Stimulated activated CD8-positive, alpha-beta memory T cell treated with anti-CD3 and anti-CD28 coated beads, Interleukin-2, amount 100 ng/mL, for 48 hours (primary cell): ENCODE measurements around the gene CRYM.
"Not testable (repeated sequence)": the region's sequence is repeated elsewhere in the genome, so short reads cannot be mapped to it uniquely, and the experiment has no call there.

Experiments
- DNase-seq, 2 donors: peaks; one replicate each; pipeline ENCODE4 v3.0.0-alpha.2; 2020; ENCODE audit warnings: low read depth in 2 of 2

Gene CRYM

DNA sequence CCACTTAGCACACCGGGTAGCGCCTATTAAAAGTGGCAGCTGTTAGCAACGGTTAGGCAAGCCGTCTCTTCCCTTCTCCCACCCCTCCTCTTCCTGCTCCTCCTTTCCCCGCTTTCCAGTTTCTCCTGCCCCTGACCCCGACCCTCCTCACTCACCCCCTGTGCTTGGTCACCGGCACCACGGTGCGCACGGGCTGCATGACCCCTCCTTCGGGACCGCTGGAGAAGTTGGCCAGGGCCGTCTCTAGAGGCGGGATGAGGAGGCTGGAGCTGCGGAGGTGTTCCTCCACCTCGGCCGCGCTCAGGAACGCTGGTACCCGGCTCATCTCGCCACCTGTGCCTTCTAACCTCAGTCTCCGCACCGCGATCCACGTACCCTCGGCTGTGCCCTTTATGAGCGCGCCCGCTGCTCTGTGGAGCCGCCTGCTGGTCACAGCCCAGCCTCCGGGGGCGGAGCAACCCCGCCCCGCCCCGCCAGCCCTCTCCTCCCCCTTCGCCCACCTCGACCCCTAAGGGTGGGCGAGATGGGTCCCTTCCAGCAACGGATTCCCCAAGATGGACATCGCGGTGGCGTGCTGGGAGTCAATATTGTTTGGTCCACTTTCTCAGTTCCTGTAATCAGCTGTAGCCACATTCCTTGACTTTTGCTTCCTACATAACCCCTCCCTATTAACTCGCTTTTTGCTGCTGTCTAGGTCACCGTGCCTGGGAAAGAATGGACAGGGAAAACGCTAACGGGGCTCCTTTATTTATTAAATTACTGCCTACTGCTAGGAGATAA, at the start of gene CRYM:
Gene CRYM (minus strand): TSS at position 364 of the 780 bp plus-strand sequence. CDS start 39 bp downstream, at position 325.
- peak; percentile 26 to 33 for DNase-seq

DNA sequence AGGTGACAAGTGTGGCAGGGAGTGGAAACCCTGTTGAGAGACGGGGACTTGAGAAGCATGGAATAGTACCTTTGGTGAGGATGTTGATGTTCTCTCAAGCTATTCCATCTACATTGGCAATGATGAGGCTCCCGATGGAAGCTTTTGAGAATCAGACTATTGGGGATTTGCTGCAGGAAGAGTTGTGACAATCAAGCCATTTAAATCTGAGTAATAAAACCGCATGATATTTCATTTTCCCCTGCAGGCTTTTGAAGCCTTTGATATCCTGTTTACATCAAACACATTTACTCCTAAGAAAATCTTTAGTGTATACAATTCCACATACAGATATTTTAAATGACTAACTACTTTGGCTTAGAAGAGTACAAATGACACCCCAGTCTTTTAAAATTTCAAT, 49.0 kb upstream of the CRYM start:
- no peak for DNase-seq

DNA sequence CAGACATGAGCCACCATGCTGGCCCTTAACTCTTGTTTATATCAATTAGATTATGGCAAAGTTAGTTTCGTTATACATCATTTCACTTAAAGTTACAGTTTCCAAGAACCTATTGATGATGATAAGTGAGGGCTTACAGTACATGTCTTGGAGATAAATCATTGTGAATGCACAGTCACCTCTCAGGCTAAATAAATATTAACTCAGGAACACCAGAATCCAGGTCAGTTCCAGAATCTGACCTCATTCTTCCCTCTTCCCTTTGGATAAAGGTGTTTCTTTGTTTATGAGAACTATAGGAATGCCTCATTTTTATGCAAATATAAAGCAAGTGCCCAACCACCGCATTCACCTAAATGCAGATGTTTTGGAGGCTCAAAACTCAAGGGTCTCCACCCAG, 48.4 kb upstream of the CRYM start:
- DNase-seq, result no peak

DNA sequence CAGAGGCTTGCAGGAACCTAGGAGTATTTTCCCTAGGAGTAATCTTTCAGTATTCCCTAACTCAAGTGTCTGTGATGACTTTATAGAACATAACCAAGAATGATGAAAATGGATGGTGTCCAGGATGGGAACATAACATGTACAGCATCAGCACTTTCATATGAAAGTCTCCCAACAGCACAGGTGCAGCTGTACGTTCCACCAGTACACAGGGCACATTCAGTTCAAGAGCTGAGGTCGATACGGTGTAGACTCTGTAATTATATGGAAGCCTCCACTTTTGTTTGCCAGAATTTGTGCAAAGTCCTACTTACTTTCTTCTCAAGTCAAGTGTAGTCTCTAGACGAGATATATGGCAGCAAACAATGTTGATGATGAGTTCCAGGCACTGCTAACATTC, 46.2 kb upstream of the CRYM start:
- DNase-seq, result no peak

DNA sequence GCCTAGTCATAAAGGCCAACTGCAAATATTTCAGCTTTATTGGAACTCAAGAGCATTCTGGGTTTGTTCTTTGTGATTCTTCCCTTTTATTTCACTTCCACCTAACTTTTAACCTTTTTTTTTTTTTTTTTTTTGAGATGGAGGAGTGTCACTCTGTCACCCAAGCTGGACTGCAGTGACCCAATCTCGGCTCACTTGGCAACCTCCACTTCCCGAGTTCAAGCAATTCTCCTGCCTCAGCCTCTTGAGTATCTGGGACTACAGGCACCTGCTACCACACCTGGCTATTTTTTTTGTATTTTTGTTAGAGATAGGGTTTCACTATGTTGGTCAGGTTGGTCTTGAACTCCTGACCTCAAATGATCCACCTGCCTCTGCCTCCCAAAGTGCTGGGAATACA, 44.2 kb upstream of the CRYM start:
- not testable (repeated sequence) for DNase-seq

DNA sequence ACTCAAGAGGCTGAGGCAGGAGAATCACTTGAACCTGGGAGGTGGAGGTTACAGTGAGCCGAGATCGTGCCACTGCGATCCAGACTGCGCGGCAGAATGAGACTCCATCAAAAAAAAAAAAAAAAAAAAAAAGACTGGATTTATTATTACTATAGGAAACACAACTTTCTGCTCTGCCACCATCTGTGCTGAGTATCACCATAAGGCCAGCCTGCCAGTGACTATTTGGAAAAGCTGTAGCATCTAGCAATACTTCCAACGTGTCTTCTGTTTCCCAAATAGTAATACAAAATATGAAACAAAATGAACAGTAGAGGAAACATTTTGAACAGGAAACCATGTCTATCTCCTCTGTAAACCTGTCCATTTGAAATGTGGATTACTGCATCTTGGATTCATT, 43.6 kb upstream of the CRYM start:
- no peak for DNase-seq

DNA sequence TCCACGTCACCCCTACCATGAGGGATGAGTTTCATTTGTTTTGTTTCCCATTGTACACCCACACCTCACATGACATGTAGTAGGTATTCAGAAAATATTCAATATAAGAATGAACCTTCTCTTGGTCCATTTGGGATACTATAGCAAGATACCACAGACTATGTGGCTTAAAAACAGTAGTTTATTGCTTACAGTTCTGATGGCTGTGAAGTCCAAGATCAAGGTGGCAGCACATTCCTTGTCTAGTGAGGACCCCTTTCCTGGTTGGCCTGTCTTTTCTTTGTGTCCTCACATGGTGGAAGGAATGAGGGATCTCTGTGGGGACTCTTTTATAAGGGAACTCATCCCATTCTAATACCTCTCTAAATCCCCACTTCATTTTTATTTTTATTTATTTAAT, 36.2 kb upstream of the CRYM start:
- DNase-seq, result no peak

DNA sequence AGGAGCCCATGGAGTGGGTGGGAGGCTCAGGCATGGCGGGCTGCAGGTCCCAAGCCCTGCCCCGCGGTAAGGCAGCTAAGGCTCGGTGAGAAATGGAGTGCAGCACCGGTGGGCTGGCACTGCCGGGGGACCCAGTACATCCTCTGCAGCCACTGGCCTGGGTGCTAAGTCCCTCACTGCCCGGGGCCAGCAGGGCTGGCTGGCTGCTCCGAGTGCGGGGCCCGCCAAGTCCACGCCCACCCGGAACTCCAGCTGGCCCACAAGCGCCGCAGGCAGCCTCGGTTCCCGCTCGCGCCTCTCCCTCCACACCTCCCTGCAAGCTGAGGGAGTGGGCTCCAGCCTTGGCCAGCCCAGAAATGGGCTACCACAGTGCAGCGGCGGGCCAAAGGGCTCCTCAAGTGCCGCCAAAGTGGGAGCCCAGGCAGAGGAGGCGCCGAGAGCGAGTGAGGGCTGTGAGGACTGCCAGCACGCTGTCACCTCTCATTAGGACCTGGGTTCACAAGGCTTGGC, 34.8 kb upstream of the CRYM start:
- not testable (repeated sequence) for DNase-seq

DNA sequence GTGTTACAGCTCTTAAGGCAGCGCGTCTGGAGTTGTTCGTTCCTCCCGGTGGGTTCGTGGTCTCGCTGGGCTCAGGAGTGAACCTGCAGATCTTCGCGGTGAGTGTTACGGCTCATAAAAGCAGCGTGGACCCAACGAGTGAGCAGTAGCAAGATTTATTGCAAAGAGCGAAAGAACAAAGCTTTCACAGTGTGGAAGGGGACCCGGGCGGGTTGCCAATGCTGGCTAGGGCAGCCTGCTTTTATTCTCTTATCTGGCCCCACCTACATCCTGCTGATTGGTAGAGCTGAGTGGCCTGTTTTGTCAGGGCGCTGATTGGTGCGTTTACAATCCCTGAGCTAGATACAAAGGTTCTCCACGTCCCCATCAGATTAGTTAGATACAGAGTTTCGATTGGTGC, 34.0 kb upstream of the CRYM start:
- DNase-seq, result not testable (repeated sequence)

DNA sequence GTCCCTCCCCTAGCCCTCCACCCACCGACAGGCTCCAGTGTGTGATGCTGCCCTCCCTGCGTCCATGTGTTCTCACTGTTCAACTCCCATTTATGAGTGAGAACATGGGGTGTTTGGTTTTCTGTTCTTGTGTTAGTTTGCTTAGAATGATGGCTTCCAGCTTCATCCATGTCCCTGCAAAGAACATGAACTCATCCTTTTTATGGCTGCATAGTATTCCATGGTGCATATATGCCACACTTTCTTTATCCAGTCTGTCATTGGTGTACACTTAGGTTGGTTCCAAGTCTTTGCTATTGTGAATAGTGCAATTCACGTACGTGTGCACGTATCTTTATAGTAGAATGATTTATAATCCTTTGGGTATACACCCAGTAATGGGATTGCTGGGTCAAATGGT, 28.6 kb upstream of the CRYM start:
- not testable (repeated sequence) for DNase-seq

DNA sequence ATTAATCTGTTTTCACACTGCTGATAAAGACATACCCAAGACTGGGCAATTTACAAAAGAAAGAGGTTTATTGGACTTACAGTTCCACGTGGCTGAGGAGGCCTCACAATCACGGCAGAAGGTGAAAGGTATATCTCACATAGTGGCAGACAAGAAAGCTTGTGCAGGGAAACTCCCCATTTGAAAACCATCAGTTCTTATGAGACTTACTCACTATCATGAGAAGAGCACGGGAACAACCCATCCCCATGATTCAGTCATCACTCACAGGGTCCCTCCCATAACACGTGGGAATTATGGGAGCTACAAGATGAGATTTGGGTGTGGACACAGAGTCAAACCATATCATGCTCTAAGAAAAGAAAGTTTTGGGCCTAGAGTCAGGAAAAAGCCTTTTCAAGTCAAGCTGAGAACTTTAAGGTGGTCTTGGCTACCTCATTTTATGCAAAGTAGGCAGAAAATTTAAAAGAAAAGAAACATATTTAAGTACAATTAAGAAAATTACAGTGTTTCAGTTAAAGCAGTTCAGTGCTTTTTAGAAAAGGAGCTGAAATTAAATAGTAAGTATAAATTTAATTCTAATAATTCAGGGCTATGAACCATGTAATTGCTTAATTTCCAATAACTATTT, 24.9 kb upstream of the CRYM start:
- DNase-seq, result no peak

DNA sequence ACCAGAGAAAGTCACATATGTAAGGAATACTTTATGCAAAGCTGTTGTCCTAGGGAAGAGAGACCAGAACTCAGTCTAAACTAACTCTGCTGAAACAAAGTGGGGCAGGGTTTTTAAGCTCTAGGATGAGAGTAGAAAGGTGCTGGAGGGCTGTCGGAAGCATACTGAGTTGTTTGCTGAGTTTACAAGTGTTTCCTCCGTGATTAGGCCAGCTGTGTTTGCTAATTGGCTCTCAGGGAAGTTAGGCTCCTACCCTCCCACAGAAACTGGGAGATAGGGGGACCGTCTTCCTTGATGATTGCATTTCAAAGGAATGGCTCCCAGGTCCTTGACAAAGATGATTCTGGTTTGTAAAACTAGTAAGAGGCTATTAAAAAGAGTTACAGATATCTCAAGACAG, 24.4 kb upstream of the CRYM start:
- no peak for DNase-seq

DNA sequence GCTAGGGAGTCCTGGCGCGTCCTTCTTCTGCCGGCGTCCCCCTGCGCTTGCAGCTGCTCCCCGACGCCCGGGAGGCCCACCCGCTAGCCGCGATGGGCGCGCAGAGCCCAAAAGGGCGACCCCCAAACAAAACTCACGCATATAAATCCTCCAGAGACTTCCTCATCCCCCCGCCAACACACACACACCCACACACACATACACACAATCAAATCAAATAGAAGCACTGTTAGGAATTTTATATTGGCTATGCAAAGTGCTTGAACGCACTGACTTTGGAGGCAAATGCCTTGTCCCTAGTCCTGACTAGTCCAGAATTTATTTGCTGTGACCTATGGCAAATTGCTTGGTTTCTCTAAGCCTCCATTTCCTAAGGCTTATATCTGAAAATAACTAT, 23.8 kb upstream of the CRYM start:
- no peak for DNase-seq

DNA sequence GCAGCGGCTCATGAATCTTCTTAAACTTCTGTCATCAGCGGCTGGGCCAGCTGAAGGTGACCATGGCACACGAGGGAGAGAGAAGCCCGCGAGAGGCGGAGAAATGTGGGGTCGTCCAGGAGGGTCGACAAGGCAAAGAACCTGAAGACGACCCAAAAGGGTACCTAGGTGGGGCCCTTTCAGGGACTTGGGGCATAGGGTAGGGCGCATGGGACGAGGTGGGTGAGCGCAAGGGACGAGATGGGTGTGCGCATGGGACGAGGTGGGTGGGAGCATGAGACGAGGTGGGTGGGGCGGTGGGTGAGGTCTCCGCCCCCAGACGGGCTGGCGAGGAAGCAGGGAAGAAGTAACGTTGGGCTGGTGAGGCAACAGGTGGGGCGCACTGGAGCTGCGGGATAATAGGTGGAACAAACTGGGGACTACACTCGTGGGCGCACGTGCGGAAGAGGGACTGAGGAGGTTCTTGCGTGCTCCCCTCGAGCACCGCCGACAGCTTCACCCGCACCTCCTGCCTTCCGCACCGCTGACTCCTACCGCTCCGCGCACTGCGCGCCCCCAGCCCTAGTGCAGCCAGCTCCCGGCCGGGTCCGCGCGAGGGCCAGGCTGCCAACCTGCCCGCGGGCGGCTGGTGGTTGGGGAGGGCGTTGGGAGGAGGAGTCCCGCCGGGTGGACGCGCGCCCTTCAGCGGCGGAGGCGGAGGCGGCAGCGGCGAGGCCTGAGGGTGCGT, 23.2 kb upstream of the CRYM start:
- peak; percentile 27 to 30 for DNase-seq

DNA sequence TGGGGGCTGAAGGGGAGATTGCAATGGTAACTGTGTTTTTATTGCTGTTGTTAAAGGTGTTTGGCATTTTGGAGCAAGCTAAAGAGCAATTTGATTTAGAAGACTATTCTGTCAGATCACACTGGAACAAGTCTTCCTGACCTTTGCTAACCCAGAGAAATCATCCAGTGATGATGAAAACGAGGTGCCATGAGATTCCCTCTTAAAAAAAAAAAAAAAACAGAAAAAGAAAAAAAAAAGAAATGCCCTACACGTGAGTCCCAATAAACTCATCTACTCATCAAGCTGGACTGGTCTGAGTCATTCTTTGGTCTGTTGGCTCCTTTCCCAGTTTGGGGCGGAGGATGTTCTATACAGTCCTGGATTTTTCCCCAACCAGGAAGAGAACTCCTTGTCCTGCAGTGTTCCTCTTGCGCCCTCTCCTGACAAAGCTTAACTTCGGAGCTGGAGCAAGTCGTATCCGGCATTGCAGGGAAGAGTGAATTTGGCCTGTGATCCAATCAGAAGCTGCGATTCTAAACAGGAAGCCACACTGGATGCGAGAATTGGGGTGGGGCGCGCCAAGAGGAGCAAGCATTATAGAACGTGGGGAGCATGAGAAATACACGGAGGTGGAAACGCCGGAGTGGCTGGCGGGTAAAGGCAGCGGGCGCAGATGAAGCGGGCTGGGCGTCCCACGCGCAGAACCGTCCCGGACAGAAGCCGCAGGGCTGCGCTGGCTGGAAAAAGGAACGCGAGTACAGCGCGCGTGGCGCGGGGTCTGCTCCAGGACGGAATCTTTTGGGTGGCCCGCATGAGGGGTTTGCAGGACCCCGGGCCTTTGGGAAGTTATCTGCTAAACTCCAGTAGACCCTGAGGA, 22.4 kb upstream of the CRYM start:
- peak; percentile 20 to 43 for DNase-seq

DNA sequence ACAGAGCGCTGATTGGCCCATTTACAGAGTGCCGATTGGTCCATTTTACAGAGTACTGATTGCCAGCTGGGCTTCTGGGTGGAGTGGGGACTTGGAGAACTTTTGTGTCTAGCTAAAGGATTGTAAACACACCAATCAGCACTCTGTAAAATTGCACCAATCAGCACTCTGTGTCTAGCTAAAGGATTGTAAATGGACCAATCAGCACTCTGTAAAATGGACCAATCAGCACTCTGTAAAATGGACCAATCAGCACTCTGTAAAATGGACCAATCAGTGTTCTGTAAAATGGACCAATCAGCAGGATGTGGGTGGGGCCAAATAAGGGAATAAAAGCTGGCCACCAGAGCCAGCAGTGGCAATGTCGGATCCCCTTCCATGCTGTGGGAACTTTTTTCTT, 11.7 kb upstream of the CRYM start:
- DNase-seq, result not testable (repeated sequence)

DNA sequence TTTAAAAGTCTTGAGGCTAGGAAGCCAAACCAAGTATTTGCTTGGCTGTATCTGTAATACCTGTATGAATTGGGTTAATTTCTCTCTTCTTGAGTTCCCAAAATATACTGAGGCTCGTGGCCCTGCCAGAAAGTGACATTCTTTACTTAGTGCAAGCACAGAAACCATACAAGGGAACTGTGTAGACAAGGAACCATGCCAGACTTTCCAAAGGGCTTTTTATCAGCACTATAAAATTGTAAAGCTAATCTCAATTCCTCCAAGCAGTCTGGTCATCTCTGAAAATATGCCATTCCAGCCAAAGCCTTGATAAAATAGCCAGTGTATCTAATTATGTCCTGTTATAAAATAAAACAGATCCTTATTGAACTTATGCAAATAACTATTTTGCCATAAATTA, 7.2 kb upstream of the CRYM start:
- no peak for DNase-seq

DNA sequence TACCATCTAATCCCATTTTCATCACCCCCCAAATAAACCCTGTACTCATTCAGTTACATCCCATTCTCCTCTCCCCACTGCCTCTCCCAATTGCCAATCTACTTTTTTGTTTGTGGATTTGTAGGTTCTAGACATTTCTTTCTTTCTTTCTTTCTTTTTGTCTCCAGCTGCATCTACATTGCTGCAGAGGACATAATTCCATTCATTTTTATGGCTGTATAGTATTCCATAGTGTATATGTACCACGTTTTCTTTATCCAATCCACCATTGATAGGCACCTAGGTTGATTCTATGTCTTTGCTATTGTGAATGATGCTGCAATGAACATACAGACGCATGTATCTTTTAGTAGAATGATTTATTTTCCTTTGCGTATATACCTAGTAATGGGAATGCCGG, 6.3 kb upstream of the CRYM start:
- DNase-seq, result no peak

DNA sequence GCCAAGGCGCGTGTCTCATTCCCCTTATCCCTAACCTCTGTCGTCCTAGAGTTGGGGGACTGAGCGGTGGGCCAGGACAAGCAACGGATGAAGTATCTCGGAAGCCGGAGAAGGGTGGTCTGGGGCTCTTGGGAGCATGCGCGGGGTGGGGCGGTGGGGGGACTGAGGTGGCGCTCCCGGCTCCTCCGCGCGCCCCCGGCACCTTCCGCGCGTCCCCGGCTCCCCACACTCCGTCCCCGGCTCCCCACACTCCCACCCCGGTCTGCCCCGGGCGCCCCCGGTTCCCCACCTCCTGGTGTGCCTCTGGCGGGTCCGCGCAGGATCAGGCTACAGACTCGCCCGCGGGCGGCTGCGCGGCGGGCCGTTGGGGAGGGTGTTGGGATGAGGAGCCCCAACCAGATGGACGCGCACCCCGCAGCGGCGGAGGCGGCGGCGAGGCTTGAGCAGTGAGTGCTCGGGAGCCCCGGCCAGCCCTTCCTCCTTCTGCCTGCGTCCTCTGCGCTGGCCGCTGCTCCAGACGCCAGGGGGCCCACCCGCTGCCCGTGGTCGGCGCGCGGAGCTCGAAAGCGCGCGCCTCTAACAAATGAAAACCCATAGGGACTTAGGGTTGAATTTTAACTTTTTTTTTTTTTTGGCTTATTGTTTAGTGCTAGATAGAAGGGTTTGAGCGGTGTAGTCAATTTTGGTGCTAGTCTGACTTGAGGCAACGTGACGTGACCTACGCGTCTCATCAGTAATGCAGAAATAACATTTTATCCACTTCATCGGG, 5.6 kb upstream of the CRYM start:
- DNase-seq, result no peak

DNA sequence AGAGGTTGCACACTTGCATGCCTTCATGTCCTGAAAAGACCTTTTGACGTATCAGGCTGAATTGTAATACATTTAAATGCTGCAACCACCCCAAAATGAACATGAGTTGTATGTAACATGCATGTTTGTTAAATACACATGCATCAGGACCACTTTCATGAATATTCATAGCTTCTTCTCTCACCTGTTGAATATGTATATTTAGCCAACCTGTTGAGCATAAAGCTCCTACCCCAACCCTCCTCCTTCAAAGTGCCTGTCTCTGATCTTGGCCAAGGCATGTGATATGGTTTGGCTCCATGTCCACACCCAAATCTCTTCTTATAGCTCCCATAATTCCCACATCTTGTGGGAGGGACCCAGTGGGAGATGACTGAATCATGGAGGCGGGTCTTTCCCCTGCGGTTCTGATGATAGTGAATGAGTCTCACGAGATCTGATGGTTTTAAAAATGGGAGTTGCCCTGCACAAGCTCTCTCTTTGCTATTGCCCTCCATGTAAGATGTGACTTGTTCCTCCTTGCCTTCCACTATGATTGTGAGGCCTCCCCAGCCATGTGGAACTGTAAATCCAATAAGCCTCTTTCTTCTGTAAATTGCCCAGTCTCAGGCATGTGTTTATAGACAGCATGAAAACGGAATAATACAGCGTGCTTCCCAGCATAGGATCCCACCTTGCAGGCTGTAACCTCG, 3.8 kb upstream of the CRYM start:
- no peak for DNase-seq
